ENCODE data around the gene ESRRA.

The ESRRA gene

DNA sequence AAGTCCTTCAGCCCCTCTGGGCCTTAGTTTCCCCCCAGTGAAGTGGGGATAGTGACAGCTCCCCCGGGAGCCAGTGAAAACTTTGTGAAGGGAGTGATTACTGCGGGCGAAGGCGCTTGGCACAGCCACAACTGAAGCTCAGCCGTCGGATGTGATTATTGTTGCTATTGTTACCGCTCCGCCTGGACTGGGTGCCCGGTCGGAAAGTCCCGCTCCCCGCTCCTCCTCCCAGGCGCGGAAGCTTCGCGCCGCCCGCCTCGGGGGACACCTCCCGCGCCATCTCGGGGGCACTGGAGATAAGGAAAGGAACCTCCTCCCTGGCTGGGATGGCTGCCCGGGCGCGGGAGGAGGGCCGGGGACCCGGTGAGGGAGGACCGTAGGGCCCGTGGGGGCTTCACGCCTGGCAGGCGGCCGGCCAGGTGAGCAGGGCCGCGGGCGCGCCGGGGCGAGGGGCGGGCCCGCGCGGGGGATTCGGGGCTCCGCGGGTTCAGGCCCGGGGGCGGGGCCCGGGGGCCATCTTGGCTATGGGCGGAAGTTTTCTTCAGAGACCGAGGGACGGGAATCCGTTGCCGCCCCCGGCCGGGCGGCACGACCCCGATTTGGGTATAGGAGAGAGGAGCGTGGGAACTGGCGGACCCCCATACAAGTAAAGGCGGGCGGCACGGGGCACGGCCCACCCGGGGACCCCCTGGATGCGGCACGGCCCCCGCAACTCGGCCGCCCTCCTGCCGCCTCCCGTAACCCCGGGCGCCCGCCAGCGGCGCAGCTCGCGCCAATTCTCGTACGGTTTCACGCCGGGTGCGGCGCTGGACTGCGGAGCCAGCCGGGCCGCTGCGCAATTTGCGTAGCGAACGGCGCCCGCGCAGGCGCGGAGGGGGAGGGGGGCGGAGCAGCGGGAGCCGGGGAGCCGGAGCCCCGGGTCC lies 20.1 kb upstream of the ESRRA start, which contains the start of gene GPR137:
Gene GPR137 (plus strand): TSS at position 887 of the 923 bp plus-strand sequence. CDS start 677 bp downstream, outside the sequence.
- peak; percentile 99 for DNase-seq (ENCODE audit: low spot score in 2 of 2)
- Mint-ChIP-seq H3K4me1 (peaks cover 35% of the 10 kb centered on the region), H3K36me3 (peaks cover 30% of the 10 kb centered on the region), H3K27ac (peak within 1 kb of the TSS; percentile 93), H3K4me3 (peak within 1 kb of the TSS; percentile 74), H3K9me3 (no peaks in the 10 kb centered on the region)
- ATAC-seq = peak; percentile 77

DNA sequence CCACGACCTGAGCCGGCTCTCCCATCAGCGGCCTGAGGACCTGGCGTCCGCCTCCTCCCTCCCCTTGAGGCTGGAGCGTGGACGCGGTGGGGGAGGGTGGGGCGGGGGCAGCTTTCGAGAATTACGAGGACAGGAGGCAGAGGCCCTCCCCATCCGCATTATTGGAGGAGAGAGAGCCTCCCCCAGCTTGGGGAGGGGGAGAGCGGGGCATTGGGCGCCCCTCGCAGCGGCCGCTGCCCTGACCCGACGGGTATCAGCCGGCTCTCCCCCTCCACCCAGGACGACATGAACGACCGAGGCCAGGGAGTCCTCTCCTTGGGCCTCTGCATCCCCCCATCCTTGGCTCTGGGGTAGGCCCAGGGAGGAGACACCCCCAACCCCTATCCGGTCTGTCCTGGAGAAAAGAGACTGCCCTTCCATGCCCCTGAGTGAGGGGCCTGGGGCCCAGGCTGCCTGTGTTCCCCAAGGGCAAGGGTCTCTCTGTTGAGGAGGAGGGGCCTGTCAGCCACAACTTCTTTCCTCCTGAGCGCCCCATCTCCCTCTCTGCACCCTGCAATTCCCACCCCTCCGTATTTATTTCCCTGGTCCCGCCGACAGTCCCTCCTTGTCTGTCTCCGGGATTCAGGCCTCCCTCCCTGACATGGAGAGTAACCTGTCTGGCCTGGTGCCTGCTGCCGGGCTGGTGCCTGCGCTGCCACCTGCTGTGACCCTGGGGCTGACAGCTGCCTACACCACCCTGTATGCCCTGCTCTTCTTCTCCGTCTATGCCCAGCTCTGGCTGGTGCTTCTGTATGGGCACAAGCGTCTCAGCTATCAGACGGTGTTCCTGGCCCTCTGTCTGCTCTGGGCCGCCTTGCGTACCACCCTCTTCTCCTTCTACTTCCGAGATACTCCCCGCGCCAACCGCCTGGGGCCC lies 19.2 kb upstream of the ESRRA start:
- Mint-ChIP-seq H3K27ac (peak overlapping the region; percentile 93), H3K36me3 (peaks cover 30% of the 10 kb centered on the region), H3K4me1 (peaks cover 39% of the 10 kb centered on the region), H3K4me3 (peak overlapping the region; percentile 74), H3K9me3 (no peaks in the 10 kb centered on the region)
- no peak for ATAC-seq
- no peak for DNase-seq (ENCODE audit: low spot score in 2 of 2)

DNA sequence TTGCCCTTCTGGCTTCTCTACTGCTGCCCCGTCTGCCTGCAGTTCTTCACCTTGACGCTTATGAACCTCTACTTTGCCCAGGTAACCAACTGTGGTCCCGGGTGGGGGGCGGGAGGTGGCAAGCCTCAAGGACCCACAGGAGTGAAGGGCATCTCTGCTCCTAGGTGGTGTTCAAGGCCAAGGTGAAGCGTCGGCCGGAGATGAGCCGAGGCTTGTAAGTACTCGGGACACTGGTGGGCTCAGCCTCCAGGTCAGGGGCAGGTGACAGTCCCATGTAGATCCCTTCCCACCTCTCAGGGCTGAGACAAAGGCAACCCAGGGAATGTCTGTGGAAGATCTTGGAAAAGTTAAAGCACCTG lies 18.5 kb upstream of the ESRRA start:
- Mint-ChIP-seq H3K27ac (peak overlapping the region; percentile 85), H3K36me3 (peaks cover 25% of the 10 kb centered on the region), H3K4me3 (peak overlapping the region; percentile 74), H3K9me3 (no peaks in the 10 kb centered on the region), H3K4me1 (peaks cover 33% of the 10 kb centered on the region)
- DNase-seq (ENCODE audit: low spot score in 2 of 2) = no peak
- ATAC-seq = no peak

- H3K9me3 Mint-ChIP-seq = no peaks in the 10 kb centered on the region
- peaks cover 32% of the 10 kb centered on the region for H3K4me1 Mint-ChIP-seq
- no peak overlapping the region for H3K4me3 Mint-ChIP-seq
- no peak overlapping the region for H3K27ac Mint-ChIP-seq
- ATAC-seq (no peak), DNase-seq (ENCODE audit: low spot score in 2 of 2) (no peak)
- peaks cover 20% of the 10 kb centered on the region for H3K36me3 Mint-ChIP-seq
Observed at GRCh38 chr11:64287676-64288352, 17.5 kb upstream of the ESRRA start.

DNA sequence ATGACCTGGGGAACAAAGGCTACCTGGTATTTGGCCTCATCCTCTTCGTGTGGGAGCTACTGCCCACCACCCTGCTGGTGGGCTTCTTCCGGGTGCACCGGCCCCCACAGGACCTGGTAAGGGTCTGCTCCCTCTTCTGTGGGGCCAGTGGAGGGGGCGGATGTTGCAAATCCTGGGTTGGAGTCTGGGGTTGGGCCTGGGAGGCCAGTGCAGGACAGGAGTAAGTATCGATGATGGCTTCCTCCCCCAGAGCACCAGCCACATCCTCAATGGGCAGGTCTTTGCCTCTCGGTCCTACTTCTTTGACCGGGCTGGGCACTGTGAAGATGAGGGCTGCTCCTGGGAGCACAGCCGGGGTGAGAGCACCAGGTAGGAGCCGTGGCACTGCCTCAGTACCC lies 17.0 kb upstream of the ESRRA start:
- no peak overlapping the region for H3K27ac Mint-ChIP-seq
- DNase-seq (ENCODE audit: low spot score in 2 of 2) (no peak), ATAC-seq (no peak)
- no peaks in the 10 kb centered on the region for H3K9me3 Mint-ChIP-seq
- peaks cover 27% of the 10 kb centered on the region for H3K4me1 Mint-ChIP-seq
- no peak overlapping the region for H3K4me3 Mint-ChIP-seq
- H3K36me3 Mint-ChIP-seq = peaks cover 20% of the 10 kb centered on the region

- Mint-ChIP-seq H3K36me3 (peaks cover 20% of the 10 kb centered on the region), H3K4me1 (peaks cover 21% of the 10 kb centered on the region), H3K27ac (no peak overlapping the region), H3K9me3 (no peaks in the 10 kb centered on the region), H3K4me3 (no peak overlapping the region)
- ATAC-seq = no peak
- DNase-seq (ENCODE audit: low spot score in 2 of 2) = no peak
Observed at GRCh38 chr11:64289002-64289564, 16.2 kb upstream of the ESRRA start.

- H3K4me1 Mint-ChIP-seq = peaks cover 21% of the 10 kb centered on the region
- ATAC-seq = no peak
- H3K4me3 Mint-ChIP-seq = peak overlapping the region; percentile 71
- no peak for DNase-seq (ENCODE audit: low spot score in 2 of 2)
- H3K9me3 Mint-ChIP-seq = no peaks in the 10 kb centered on the region
- H3K27ac Mint-ChIP-seq = no peak overlapping the region
- peaks cover 14% of the 10 kb centered on the region for H3K36me3 Mint-ChIP-seq
Observed at GRCh38 chr11:64290352-64291261, 14.7 kb upstream of the ESRRA start.

GRCh38 chr11:64291262-64291751 lies 14.0 kb upstream of the ESRRA start, which contains the start of gene KCNK4:
Gene KCNK4 (plus strand): TSS chr11:64291302. CDS start chr11:64293019, 1,717 bp downstream.
- ATAC-seq = no peak
- H3K9me3 Mint-ChIP-seq = no peaks in the 10 kb centered on the region
- peak within 1 kb of the TSS; percentile 71 for H3K4me3 Mint-ChIP-seq
- H3K27ac Mint-ChIP-seq = no peak within 1 kb of the TSS
- no peak for DNase-seq (ENCODE audit: low spot score in 2 of 2)
- H3K4me1 Mint-ChIP-seq = peaks cover 19% of the 10 kb centered on the region
- peaks cover 11% of the 10 kb centered on the region for H3K36me3 Mint-ChIP-seq

- peak; percentile 44 for ATAC-seq
- peaks cover 6% of the 10 kb centered on the region for H3K36me3 Mint-ChIP-seq
- no peak for DNase-seq (ENCODE audit: low spot score in 2 of 2)
- H3K4me3 Mint-ChIP-seq = peak overlapping the region; percentile 64
- H3K27ac Mint-ChIP-seq = no peak overlapping the region
- H3K4me1 Mint-ChIP-seq = peaks cover 13% of the 10 kb centered on the region
- no peaks in the 10 kb centered on the region for H3K9me3 Mint-ChIP-seq
Observed at GRCh38 chr11:64291752-64292459, 13.4 kb upstream of the ESRRA start.

DNA sequence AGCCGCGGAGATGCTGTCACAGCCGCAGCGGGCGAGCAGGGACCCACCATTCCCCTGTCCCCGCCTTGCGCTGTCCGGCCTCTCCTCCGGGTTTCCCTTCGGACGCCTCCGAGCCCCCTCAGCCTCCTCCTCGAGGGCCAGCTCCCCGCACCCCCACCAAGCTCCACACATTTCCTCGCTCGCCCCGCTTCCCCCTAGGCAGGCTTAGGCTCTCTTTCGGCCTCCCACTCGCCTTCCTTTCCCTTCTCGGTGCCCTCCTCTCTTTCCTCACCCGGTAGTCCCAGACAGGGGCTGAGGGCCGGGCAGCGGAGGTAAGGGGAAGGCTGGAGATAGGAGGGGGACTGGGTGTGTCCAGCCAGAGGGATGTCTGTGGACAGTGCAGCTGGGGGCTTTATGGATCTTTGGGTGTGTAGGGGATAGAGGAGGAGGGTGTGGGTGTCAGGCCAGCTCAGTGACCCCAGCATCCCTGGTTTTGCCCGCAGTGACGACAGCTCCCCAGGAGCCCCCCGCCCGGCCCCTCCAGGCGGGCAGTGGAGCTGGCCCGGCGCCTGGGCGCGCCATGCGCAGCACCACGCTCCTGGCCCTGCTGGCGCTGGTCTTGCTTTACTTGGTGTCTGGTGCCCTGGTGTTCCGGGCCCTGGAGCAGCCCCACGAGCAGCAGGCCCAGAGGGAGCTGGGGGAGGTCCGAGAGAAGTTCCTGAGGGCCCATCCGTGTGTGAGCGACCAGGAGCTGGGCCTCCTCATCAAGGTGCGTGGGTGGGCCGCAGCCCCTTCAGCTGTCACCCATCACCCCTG lies 12.7 kb upstream of the ESRRA start:
- DNase-seq (ENCODE audit: low spot score in 2 of 2) (no peak), ATAC-seq (peak; percentile 9)
- Mint-ChIP-seq H3K36me3 (peaks cover 5% of the 10 kb centered on the region), H3K27ac (no peak overlapping the region), H3K4me3 (peak overlapping the region; percentile 64), H3K9me3 (no peaks in the 10 kb centered on the region), H3K4me1 (peaks cover 16% of the 10 kb centered on the region)

DNA sequence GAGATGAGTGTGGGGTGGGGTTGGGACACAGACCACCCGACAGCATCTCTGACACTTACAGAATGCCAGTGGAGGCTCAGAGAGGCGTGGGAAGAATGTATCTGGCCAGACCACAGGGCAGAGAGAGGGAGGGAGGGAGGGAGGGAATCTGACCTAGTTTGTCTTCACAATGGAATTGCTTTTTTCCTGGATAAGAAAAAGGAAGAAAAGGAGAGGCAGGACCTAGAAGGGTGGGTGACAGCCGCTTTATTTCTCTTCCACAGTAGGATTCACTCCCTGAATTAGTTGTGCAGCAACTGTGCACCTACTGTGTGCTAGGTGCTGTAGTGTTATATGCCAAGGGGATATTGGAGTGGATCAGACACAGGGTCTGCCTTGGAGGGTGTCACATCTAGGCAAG lies 10.6 kb upstream of the ESRRA start:
- peaks cover 26% of the 10 kb centered on the region for H3K4me1 Mint-ChIP-seq
- ATAC-seq (no peak), DNase-seq (ENCODE audit: low spot score in 2 of 2) (no peak)
- H3K9me3 Mint-ChIP-seq = no peaks in the 10 kb centered on the region
- H3K4me3 Mint-ChIP-seq = no peak overlapping the region
- H3K36me3 Mint-ChIP-seq = peaks cover 5% of the 10 kb centered on the region
- no peak overlapping the region for H3K27ac Mint-ChIP-seq

GRCh38 chr11:64295760-64296159 lies 9.6 kb upstream of the ESRRA start:
- peaks cover 2% of the 10 kb centered on the region for H3K36me3 Mint-ChIP-seq
- no peaks in the 10 kb centered on the region for H3K9me3 Mint-ChIP-seq
- DNase-seq (ENCODE audit: low spot score in 2 of 2) (no peak), ATAC-seq (no peak)
- no peak overlapping the region for H3K4me3 Mint-ChIP-seq
- H3K27ac Mint-ChIP-seq = no peak overlapping the region
- H3K4me1 Mint-ChIP-seq = peaks cover 33% of the 10 kb centered on the region

- Mint-ChIP-seq H3K4me3 (no peak overlapping the region), H3K9me3 (no peaks in the 10 kb centered on the region), H3K36me3 (no peaks in the 10 kb centered on the region), H3K4me1 (peaks cover 32% of the 10 kb centered on the region), H3K27ac (no peak overlapping the region)
- DNase-seq (ENCODE audit: low spot score in 2 of 2) = no peak
- ATAC-seq = no peak
Observed at GRCh38 chr11:64296236-64296635, 9.1 kb upstream of the ESRRA start.

Measured in stimulated activated effector memory CD8-positive, alpha-beta T cell treated with anti-CD3 and anti-CD28 coated beads, Interleukin-12 subunit alpha, Interleukin-12 subunit beta, amount 100 ng/mL, for 72 hours (primary cell).